Testis (tissue), 2 donors: Measurements from ENCODE around the gene KERA.

Source experiments
- CTCF ChIP-seq, 3 experiments: fragments of 450-650 bp in 2 of 3; fragments of 200-600 bp in 1 of 3; sonication (generic) in 1 of 3; IDR thresholded peaks; one replicate each; pipeline ENCODE4 v1.5.1; 2016 to 2019; ENCODE audit warnings: antibody characterized with exemption in 3 of 3, mild to moderate bottlenecking in 2 of 3, moderate library complexity in 1 of 3
- POLR2A ChIP-seq: fragments of 450-650 bp; IDR thresholded peaks from one replicate; pipeline ENCODE4 v1.6.1; 2017; ENCODE audit warnings: antibody characterized with exemption, mild to moderate bottlenecking, moderate library complexity

GRCh38 chr12:91100906-91101305 is 43.1 kb upstream of the KERA start:
- no peak for TF ChIP-seq CTCF (IDR thresholded peaks at IDR 0.05)
- no peak for TF ChIP-seq POLR2A
